GM19467 (cell line): ENCODE results near the gene ABCE1.
A peak's percentile ranks its signal among the peaks of the same experiment; 100 is the strongest.
"Not testable (repeated sequence)": the region's sequence is repeated elsewhere in the genome, so short reads cannot be mapped to it uniquely, and the experiment has no call there.

Experiments
- ATAC-seq: cut with Tn5 transposase; IDR thresholded peaks from one replicate; pipeline ENCODE4 v1.9.1; 2021; ENCODE audit warnings: mild to moderate bottlenecking, moderate library complexity; ENCODE audit not compliant: unreplicated experiment

The ABCE1 gene

GRCh38 chr4:145101091-145101490 lies 3.0 kb downstream of the ABCE1 start:
- ATAC-seq = no peak

- no peak for ATAC-seq
Observed at GRCh38 chr4:145102619-145103018, 4.5 kb downstream of the ABCE1 start.

- no peak for ATAC-seq
Observed at GRCh38 chr4:145103496-145103895, 5.4 kb downstream of the ABCE1 start.

- no peak for ATAC-seq
Observed at GRCh38 chr4:145107126-145107525, 9.0 kb downstream of the ABCE1 start.

GRCh38 chr4:145108128-145108527 lies 10.0 kb downstream of the ABCE1 start:
- no peak for ATAC-seq

- ATAC-seq = no peak
Observed at GRCh38 chr4:145125396-145125795, 27.3 kb downstream of the ABCE1 start.

- ATAC-seq = no peak
Observed at GRCh38 chr4:145130130-145130529, 32.0 kb downstream of the ABCE1 start.

GRCh38 chr4:145130788-145131399 lies 32.8 kb downstream of the ABCE1 start:
- no peak for ATAC-seq

GRCh38 chr4:145131848-145132247 lies 33.7 kb downstream of the ABCE1 start:
- no peak for ATAC-seq

- ATAC-seq = peak; percentile 75
Observed at GRCh38 chr4:145132511-145133098, 34.5 kb downstream of the ABCE1 start.

- ATAC-seq = not testable (repeated sequence)
Observed at GRCh38 chr4:145136219-145136618, 38.1 kb downstream of the ABCE1 start.

GRCh38 chr4:145148980-145149379 lies 50.9 kb downstream of the ABCE1 start:
- ATAC-seq = no peak

- ATAC-seq = no peak
Observed at GRCh38 chr4:145153181-145153903, 55.2 kb downstream of the ABCE1 start.

GRCh38 chr4:145153904-145154298 lies 55.8 kb downstream of the ABCE1 start:
- no peak for ATAC-seq

- ATAC-seq = peak; percentile 79
Observed at GRCh38 chr4:145154573-145154972, 56.5 kb downstream of the ABCE1 start.

GRCh38 chr4:145155268-145155870 lies 57.3 kb downstream of the ABCE1 start:
- ATAC-seq = no peak

GRCh38 chr4:145156986-145157385 lies 58.9 kb downstream of the ABCE1 start:
- no peak for ATAC-seq

- ATAC-seq = no peak
Observed at GRCh38 chr4:145161549-145161948, 63.4 kb downstream of the ABCE1 start.

- no peak for ATAC-seq
Observed at GRCh38 chr4:145167887-145168286, 69.8 kb downstream of the ABCE1 start.

GRCh38 chr4:145168581-145169187 lies 70.6 kb downstream of the ABCE1 start:
- no peak for ATAC-seq

- ATAC-seq = no peak
Observed at GRCh38 chr4:145170223-145170622, 72.1 kb downstream of the ABCE1 start.
